IMR-90 (cell line): Measurements from ENCODE around the gene ADGRG2. TPM values are rescaled to one million over a fixed set of nuclear protein-coding genes. Genes with fewer than 3 reads are reported as not detected.

Source experiments
- ATAC-seq: fragments of 200-7000 bp; cut with Tn5 transposase; 2 replicates; pipeline ENCODE4 v1.9.1; 2020; ENCODE audit warnings: low read depth, mild to moderate bottlenecking, moderate library complexity
- BruUV-seq: library from RNA; stranded (reverse); fragments of 400-500 nt; replicated peaks from 2 replicates; lab custom pipeline; 2021; lab: Mats Ljungman, UMichigan
- CTCF ChIA-PET: fragments of 300-600 bp; formaldehyde crosslinking; extraction: SDS; loops from one replicate; lab custom pipeline; 2021; ENCODE audit warnings: antibody characterized with exemption; lab: Yijun Ruan, JAX
- POLR2A ChIA-PET: fragments of 300-600 bp; sonication (Branson Sonifier 250); formaldehyde crosslinking; loops from one replicate; lab custom pipeline; 2022; ENCODE audit warnings: antibody characterized with exemption; ENCODE audit not compliant: unreplicated experiment; lab: Charles Lee
- DNase-seq: peaks from one replicate; pipeline ENCODE4 v3.0.0; 2013
- H2AFZ ChIP-seq: replicated peaks from 2 replicates; pipeline ENCODE3; 2013; ENCODE audit warnings: low read length, mild to moderate bottlenecking; ENCODE audit not compliant: poor library complexity
- H2AK5ac ChIP-seq: 2 replicates; pipeline ENCODE4 v1.6.1; 2013; ENCODE audit warnings: low read depth, low read length, inconsistent platforms
- H2AK9ac ChIP-seq: replicated peaks from 2 replicates; pipeline ENCODE3; 2013; ENCODE audit warnings: mild to moderate bottlenecking, low read depth, low read length, moderate library complexity; ENCODE audit not compliant: poor library complexity
- H2BK120ac ChIP-seq: 2 replicates; pipeline ENCODE4 v1.6.1; 2013; ENCODE audit warnings: low read depth, low read length, inconsistent platforms
- H2BK15ac ChIP-seq: 3 replicates; pipeline ENCODE4 v1.6.1; 2013; ENCODE audit warnings: low read depth, low read length, inconsistent platforms
- H2BK20ac ChIP-seq: 2 replicates; pipeline ENCODE4 v1.6.1; 2013; ENCODE audit warnings: low read depth, mild to moderate bottlenecking, inconsistent platforms, low read length, moderate library complexity
- H2BK5ac ChIP-seq: 2 replicates; pipeline ENCODE4 v1.6.1; 2013; ENCODE audit warnings: mild to moderate bottlenecking, low read depth, low read length, inconsistent platforms; ENCODE audit not compliant: poor library complexity, severe bottlenecking
- H3K14ac ChIP-seq: replicated peaks from 2 replicates; pipeline ENCODE4 v1.6.1; 2013; ENCODE audit warnings: low read depth, low read length, inconsistent platforms
- H3K18ac ChIP-seq: 2 replicates; pipeline ENCODE4 v1.6.1; 2013; ENCODE audit warnings: low read depth, low read length, control low read depth
- H3K23ac ChIP-seq: 2 replicates; pipeline ENCODE4 v1.6.1; 2013; ENCODE audit warnings: low read depth, low read length, inconsistent platforms
- H3K27ac ChIP-seq: 2 replicates; pipeline ENCODE4 v1.5.1; 2013; ENCODE audit warnings: mild to moderate bottlenecking, control low read depth, low read length; ENCODE audit not compliant: insufficient read depth
- H3K27me3 ChIP-seq: 2 replicates; pipeline ENCODE4 v1.6.1; 2013; ENCODE audit warnings: low read length; ENCODE audit not compliant: control insufficient read depth, insufficient read depth
- H3K36me3 ChIP-seq: 2 replicates; pipeline ENCODE4 v1.6.1; 2013; ENCODE audit warnings: low read length, mixed read lengths; ENCODE audit not compliant: control insufficient read depth, insufficient read depth
- H3K4ac ChIP-seq: 2 replicates; pipeline ENCODE4 v1.6.1; 2013; ENCODE audit warnings: low read depth, low read length, inconsistent platforms
- H3K4me1 ChIP-seq: 2 replicates; pipeline ENCODE4 v1.6.1; 2013; ENCODE audit warnings: low read length, mixed read lengths; ENCODE audit not compliant: control insufficient read depth, insufficient read depth
- H3K4me2 ChIP-seq: 2 replicates; pipeline ENCODE4 v1.6.1; 2013; ENCODE audit warnings: low read depth, mild to moderate bottlenecking, control low read depth, low read length, moderate library complexity
- H3K4me3 ChIP-seq: 2 replicates; pipeline ENCODE4 v1.5.1; 2013; ENCODE audit warnings: low read depth, mild to moderate bottlenecking, control low read depth, low read length, moderate library complexity; ENCODE audit not compliant: insufficient read depth
- H3K56ac ChIP-seq: 2 replicates; pipeline ENCODE4 v1.6.1; 2013; ENCODE audit warnings: low read length, inconsistent platforms; ENCODE audit not compliant: insufficient read depth; ENCODE audit errors: extremely low read depth
- H3K79me1 ChIP-seq, 2 experiments: 2 replicates each; pipeline ENCODE4 v1.6.1; 2013; ENCODE audit warnings: low read length in 2 of 2, inconsistent platforms in 1 of 2, low read depth in 1 of 2
- H3K9ac ChIP-seq: 2 replicates; pipeline ENCODE4 v1.6.1; 2013; ENCODE audit warnings: low read depth, low read length, control low read depth
- H3K9me1 ChIP-seq: 2 replicates; pipeline ENCODE4 v1.6.1; 2013; ENCODE audit warnings: low read length, inconsistent platforms; ENCODE audit not compliant: insufficient read depth
- H3K9me3 ChIP-seq: 2 replicates; pipeline ENCODE4 v1.6.1; 2013; ENCODE audit warnings: low read length; ENCODE audit not compliant: control insufficient read depth, insufficient read depth
- H4K20me1 ChIP-seq: 2 replicates; pipeline ENCODE4 v1.6.1; 2013; ENCODE audit warnings: low read length, inconsistent platforms; ENCODE audit not compliant: insufficient read depth
- H4K5ac ChIP-seq: 2 replicates; pipeline ENCODE4 v1.6.1; 2013; ENCODE audit warnings: mild to moderate bottlenecking, low read depth, low read length, control low read depth
- H4K8ac ChIP-seq, 2 experiments: 2 replicates each; pipeline ENCODE4 v1.6.1; 2013; ENCODE audit warnings: low read depth in 2 of 2, low read length in 2 of 2, control low read depth in 1 of 2, inconsistent platforms in 1 of 2
- H4K91ac ChIP-seq: 2 replicates; pipeline ENCODE4 v1.6.1; 2013; ENCODE audit warnings: low read depth, low read length, inconsistent platforms; ENCODE audit not compliant: insufficient read depth
- BHLHE40 ChIP-seq: fragments of 150-350 bp; IDR thresholded peaks from 2 replicates; pipeline ENCODE4 v1.6.1; 2016; ENCODE audit warnings: mild to moderate bottlenecking, low read depth, low read length
- CEBPB ChIP-seq: IDR thresholded peaks from 2 replicates; pipeline ENCODE4 v1.6.1; 2012; ENCODE audit warnings: low read depth, low read length, improper control_type of control experiment
- CHD1 ChIP-seq: IDR thresholded peaks from 2 replicates; pipeline ENCODE4 v1.6.1; 2012; ENCODE audit warnings: low read depth, low read length, improper control_type of control experiment
- CTCF ChIP-seq: conservative IDR thresholded peaks from 2 replicates; pipeline ENCODE4 v1.5.1; 2012; ENCODE audit warnings: mild to moderate bottlenecking, low read depth, low read length, improper control_type of control experiment
- ELK1 ChIP-seq: fragments of 150-350 bp; IDR thresholded peaks from 2 replicates; pipeline ENCODE4 v1.6.1; 2016; ENCODE audit warnings: low read depth, mild to moderate bottlenecking, low read length, moderate library complexity, borderline replicate concordance
- FOS ChIP-seq: fragments of 150-350 bp; IDR thresholded peaks from 2 replicates; pipeline ENCODE4 v1.6.1; 2016; ENCODE audit warnings: low read depth, low read length
- MAFK ChIP-seq: IDR thresholded peaks from 2 replicates; pipeline ENCODE4 v1.6.1; 2012; ENCODE audit warnings: low read depth, low read length, improper control_type of control experiment
- MAZ ChIP-seq: IDR thresholded peaks from 2 replicates; pipeline ENCODE4 v1.6.1; 2012; ENCODE audit warnings: low read depth, mild to moderate bottlenecking, low read length, improper control_type of control experiment, moderate library complexity, borderline replicate concordance
- MXI1 ChIP-seq: IDR thresholded peaks from 2 replicates; pipeline ENCODE4 v1.6.1; 2012; ENCODE audit warnings: low read depth, mild to moderate bottlenecking, low read length, moderate library complexity, borderline replicate concordance
- NFE2L2 ChIP-seq: fragments of 150-350 bp; IDR thresholded peaks from 2 replicates; pipeline ENCODE4 v1.6.1; 2016; ENCODE audit warnings: low read depth, mild to moderate bottlenecking, low read length
- POLR2A ChIP-seq: IDR thresholded peaks from 2 replicates; pipeline ENCODE4 v1.6.1; 2012; ENCODE audit warnings: mild to moderate bottlenecking, low read depth, low read length
- RAD21 ChIP-seq: IDR thresholded peaks from 2 replicates; pipeline ENCODE4 v1.6.1; 2012; ENCODE audit warnings: low read length, improper control_type of control experiment
- RCOR1 ChIP-seq: IDR thresholded peaks from 2 replicates; pipeline ENCODE4 v1.6.1; 2012; ENCODE audit warnings: mild to moderate bottlenecking, low read length, improper control_type of control experiment; ENCODE audit not compliant: insufficient replicate concordance
- RFX5 ChIP-seq: IDR thresholded peaks from 2 replicates; pipeline ENCODE4 v1.8.0; 2012; ENCODE audit warnings: low read depth, mild to moderate bottlenecking, low read length, moderate library complexity
- SMC3 ChIP-seq: fragments of 150-350 bp; IDR thresholded peaks from 2 replicates; pipeline ENCODE4 v1.6.1; 2016; ENCODE audit warnings: low read depth, mild to moderate bottlenecking, antibody characterized with exemption, low read length, moderate library complexity
- USF2 ChIP-seq: fragments of 150-350 bp; IDR thresholded peaks from 2 replicates; pipeline ENCODE4 v1.6.1; 2017; ENCODE audit warnings: mild to moderate bottlenecking, antibody characterized with exemption, low read length, low read depth
- WGBS, 2 experiments: methylation state at CpG; one replicate each; pipeline versions ENCODE4 v1.1.5 to v1.1.7; 2013; ENCODE audit warnings: missing lambda C conversion rate in 2 of 2; ENCODE audit not compliant: insufficient read length in 1 of 2; ENCODE audit errors: extremely low coverage in 2 of 2; 5-methylcytosine and 5-hydroxymethylcytosine counted together
- dilution Hi-C: fragments of 300-500 bp; cut with HindIII; formaldehyde crosslinking; loops from one replicate; pipeline ENCODE4 v1.14.3; 2018; ENCODE audit warnings: low sequenced_read_pairs; ENCODE audit not compliant: unreplicated experiment
- in situ Hi-C: fragments of 300-500 bp; cut with MboI; formaldehyde crosslinking; loops from 3 replicates; pipeline ENCODE4 v1.14.3; 2019; ENCODE audit warnings: low sequenced_read_pairs, inconsistent platforms, mixed read lengths
- intact Hi-C: fragments of 100-400 bp; cut with micrococcal nuclease; formaldehyde crosslinking; loops from 2 replicates; pipeline ENCODE4 v1.10.0; 2022
- polyA plus RNA-seq, 3 experiments: library from polyadenylated mRNA; depleted of rRNA; stranded (reverse); fragments of >200 nt; gene quantifications; 2 replicates each; pipeline ENCODE4 v1.2.3, GENCODE V29; 2012; ENCODE audit warnings: low replicate concordance in 1 of 3
- total RNA-seq: library from RNA; depleted of rRNA; stranded (reverse); fragments of >200 nt; gene quantifications from 2 replicates; pipeline ENCODE4 v1.2.3, GENCODE V29; 2012

The ADGRG2 gene
- total and polyA plus RNA-seq, 2 of the 4 experiments (the other 2 are of a cell fraction) = under 0.01 to 0.07 TPM

- intact Hi-C loops = no loop called here
- Histone ChIP-seq H3K56ac (no peak overlapping the region), H3K36me3 (no peaks in the 10 kb centered on the region), H3K9me3 (no peaks in the 10 kb centered on the region; the same call in 1 of the 2 replicates), H2AFZ (no peak overlapping the region), H4K5ac (no peak overlapping the region), H3K4ac (no peak overlapping the region), H3K4me1 (no peaks in the 10 kb centered on the region), H3K23ac (no peak overlapping the region), H3K79me1 (no peaks in the 10 kb centered on the region), H3K27ac (no peak overlapping the region), H2BK20ac (no peak overlapping the region), H4K91ac (no peak overlapping the region), H2BK15ac (no peak overlapping the region), H4K8ac (no peak overlapping the region), H2BK120ac (no peak overlapping the region), H3K4me2 (no peak overlapping the region), H3K27me3 (no peaks in the 10 kb centered on the region; the same call in 1 of the 2 replicates), H3K14ac (no peak overlapping the region), H3K9ac (no peak overlapping the region), H2BK5ac (no peak overlapping the region), H3K18ac (no peak overlapping the region), H3K4me3 (no peak overlapping the region), H3K9me1 (no peaks in the 10 kb centered on the region), H2AK9ac (no peak overlapping the region), H2AK5ac (no peak overlapping the region), H4K20me1 (no peaks in the 10 kb centered on the region)
- dilution Hi-C loops = no loop called here
- TF ChIP-seq NFE2L2 = no peak
- TF ChIP-seq MAFK = no peak
- no peak for TF ChIP-seq FOS
- TF ChIP-seq RFX5 = no peak
- TF ChIP-seq POLR2A = no peak
- TF ChIP-seq RCOR1 = no peak
- no peak for TF ChIP-seq ELK1
- no peak for TF ChIP-seq MAZ
- no peak for TF ChIP-seq SMC3
- TF ChIP-seq USF2 = no peak
- TF ChIP-seq CHD1 = no peak
- no peak for TF ChIP-seq CEBPB
- no peak for TF ChIP-seq CTCF
- TF ChIP-seq BHLHE40 = no peak
- no peak for TF ChIP-seq RAD21
- TF ChIP-seq MXI1 = no peak
- ChIA-PET CTCF (no interaction called here), POLR2A (no interaction called here)
- 13% methylated on average over 3 of the region's 6 CpGs; no CpG with 5 or more reads in 1 of the 2 experiments for WGBS, 2 experiments
- no TSS peak for BruUV-seq
- in situ Hi-C loops = no loop called here
- DNase-seq (no peak), ATAC-seq (no peak)
Observed at GRCh38 chrX:19107035-19107434, 15.2 kb downstream of the ADGRG2 start.
